ENCODE data around the gene TERT.

DNA sequence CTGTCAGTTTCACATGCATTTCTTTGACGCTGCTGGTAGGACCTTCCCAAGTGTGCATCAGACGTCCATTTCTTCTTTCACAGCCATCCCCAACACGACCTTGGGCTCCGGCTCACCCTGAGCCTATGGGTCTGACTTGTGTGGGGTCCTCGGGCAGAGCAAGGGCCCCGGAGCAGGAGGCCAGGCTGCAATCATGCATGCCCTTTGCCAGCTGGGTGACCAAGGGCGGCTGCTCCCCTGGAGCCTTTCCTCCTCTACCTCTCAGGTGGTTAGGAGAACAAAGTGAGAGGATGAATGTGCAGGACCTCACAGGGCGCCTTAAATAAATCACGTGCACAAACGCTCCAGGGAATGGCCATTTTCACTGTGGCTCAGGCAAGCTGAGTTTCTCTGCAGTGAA is 33.2 kb downstream of the TERT start:
- TF ChIP-seq CTCF (IDR thresholded peaks at IDR 0.05) (no peak), POLR2A (IDR thresholded peaks at IDR 0.05) (no peak), POLR2AphosphoS5 (IDR thresholded peaks at IDR 0.05) (no peak)

Data from sigmoid colon (tissue), 4 donors.